CD4-positive, alpha-beta T cell (primary cell): ENCODE measurements around the gene PVALB. TPM values are rescaled to one million over a fixed set of nuclear protein-coding genes. Genes with fewer than 3 reads are reported as not detected.
A peak's percentile ranks its signal among the peaks of the same experiment; 100 is the strongest.

Experiments
- ATAC-seq: fragments of 200-7000 bp; cut with Tn5 transposase; one replicate; pipeline ENCODE4 v1.10.0; 2022; ENCODE audit warnings: mild to moderate bottlenecking; ENCODE audit not compliant: poor library complexity
- CTCF ChIA-PET: fragments of 350-600 bp; sonication (Branson Sonifier 250); formaldehyde crosslinking; loops from one replicate; lab custom pipeline; 2021; ENCODE audit warnings: antibody characterized with exemption, inconsistent platforms; lab: Charles Lee
- POLR2A ChIA-PET: fragments of 350-600 bp; sonication (Branson Sonifier 250); formaldehyde crosslinking; loops from one replicate; lab custom pipeline; 2021; ENCODE audit warnings: antibody characterized with exemption, inconsistent platforms; lab: Charles Lee
- DNase-seq, 14 experiments: peaks; one replicate each; pipeline ENCODE4 v3.0.0-alpha.2; 2013 to 2020; ENCODE audit warnings: mixed read lengths in 2 of 14
- H3K27ac ChIP-seq, 2 donors: one replicate each; pipeline versions ENCODE4 v1.5.1 to v1.7.0; 2013; ENCODE audit warnings: low read length in 2 of 2, low read depth in 1 of 2, mild to moderate bottlenecking in 1 of 2
- H3K27me3 ChIP-seq, 2 experiments: 1 replicate in 1 of 2; 2 replicates in 1 of 2; pipeline versions ENCODE4 v1.6.1 to v1.7.0; 2013; ENCODE audit warnings: low read length in 2 of 2, control low read depth in 1 of 2, mild to moderate bottlenecking in 1 of 2, moderate library complexity in 1 of 2; ENCODE audit not compliant: insufficient read depth in 2 of 2, control insufficient read depth in 1 of 2
- H3K36me3 ChIP-seq: one replicate; pipeline ENCODE4 v1.6.1; 2013; ENCODE audit warnings: low read length, control low read depth; ENCODE audit not compliant: insufficient read depth
- H3K4me1 ChIP-seq: one replicate; pipeline ENCODE4 v1.6.1; 2013; ENCODE audit warnings: low read length, control low read depth; ENCODE audit not compliant: insufficient read depth
- H3K4me3 ChIP-seq: one replicate; pipeline ENCODE4 v1.5.1; 2013; ENCODE audit warnings: mild to moderate bottlenecking, low read length, moderate library complexity
- H3K9me3 ChIP-seq, 2 experiments: 1 replicate in 1 of 2; 2 replicates in 1 of 2; pipeline versions ENCODE4 v1.6.1 to v1.7.0; 2013; ENCODE audit warnings: low read length in 2 of 2, mild to moderate bottlenecking in 2 of 2, control low read depth in 1 of 2, moderate library complexity in 1 of 2; ENCODE audit not compliant: control insufficient read depth in 1 of 2, insufficient read depth in 1 of 2
- H3K27ac Mint-ChIP-seq: one replicate; pipeline ENCODE4 v1.8.0; 2020; ENCODE audit warnings: mixed read lengths
- H3K27me3 Mint-ChIP-seq: one replicate; pipeline ENCODE4 v1.8.0; 2021; ENCODE audit warnings: mixed read lengths
- H3K36me3 Mint-ChIP-seq: one replicate; pipeline ENCODE4 v1.8.0; 2021; ENCODE audit warnings: low read depth, mixed read lengths
- H3K4me1 Mint-ChIP-seq: one replicate; pipeline ENCODE4 v1.8.0; 2021; ENCODE audit warnings: low read depth, mixed read lengths
- H3K4me3 Mint-ChIP-seq: one replicate; pipeline ENCODE4 v1.8.0; 2020; ENCODE audit warnings: mild to moderate bottlenecking, mixed read lengths
- H3K9me3 Mint-ChIP-seq: one replicate; pipeline ENCODE4 v1.8.0; 2020; ENCODE audit warnings: mixed read lengths
- CTCF ChIP-seq: fragments of 200-600 bp; IDR thresholded peaks from one replicate; pipeline ENCODE4 v1.8.0; 2022; ENCODE audit warnings: antibody characterized with exemption, mild to moderate bottlenecking
- intact Hi-C, 2 experiments: fragments of 100-400 bp; cut with DNase I in 1 of 2; cut with micrococcal nuclease in 1 of 2; formaldehyde crosslinking; loops; one replicate each; pipeline versions ENCODE4 v1.15.1 to v1.9.0; 2023 to 2025; cut with DNase I, micrococcal nuclease
- total RNA-seq, 174 experiments: library from RNA in 2 of 174; stranded (reverse) in 2 of 174; gene quantifications; one replicate each; pipeline ENCODE4 v1.2.3 and lab custom pipeline; 2021 to 2026

The PVALB gene
- total RNA-seq, 2 experiments from 2014 or later: not detected

GRCh38 chr22:36759481-36760159 is 57.2 kb downstream of the PVALB start:
- Mint-ChIP-seq H3K4me3 (no peak overlapping the region), H3K36me3 (peaks cover 9% of the 10 kb centered on the region), H3K4me1 (peaks cover 4% of the 10 kb centered on the region), H3K9me3 (no peaks in the 10 kb centered on the region), H3K27me3 (peaks cover 5% of the 10 kb centered on the region), H3K27ac (no peak overlapping the region)
- H3K4me3 ChIP-seq: no peak overlapping the region
- ATAC-seq: no peak
- peaks cover 6% of the 10 kb centered on the region for H3K36me3 ChIP-seq
- no peak for TF ChIP-seq CTCF
- ChIA-PET CTCF (no interaction called here), POLR2A (no interaction called here)
- no peaks in the 10 kb centered on the region for H3K9me3 ChIP-seq
- no peaks in the 10 kb centered on the region for H3K27me3 ChIP-seq
- H3K27ac ChIP-seq: no peak overlapping the region
- no peak for DNase-seq
- intact Hi-C loops: no loop called here
- H3K4me1 ChIP-seq: peaks cover 4% of the 10 kb centered on the region

- H3K4me3 ChIP-seq: no peak overlapping the region
- peaks cover 0 to 2% of the 10 kb centered on the region in 2 experiments for H3K27me3 ChIP-seq
- Mint-ChIP-seq H3K4me1 (peaks cover 4% of the 10 kb centered on the region), H3K4me3 (no peak overlapping the region), H3K36me3 (peaks cover 4% of the 10 kb centered on the region), H3K27ac (no peak overlapping the region), H3K27me3 (peaks cover 5% of the 10 kb centered on the region), H3K9me3 (no peaks in the 10 kb centered on the region)
- H3K36me3 ChIP-seq: peaks cover 6% of the 10 kb centered on the region
- no peak for DNase-seq
- no peak overlapping the region for H3K27ac ChIP-seq
- POLR2A ChIA-PET: interaction anchor here (1.7 kb wide), 1 partner anchor 18 kb away, joined by 4 read pairs; the partner anchor contains the start of gene IFT27
- no peak for TF ChIP-seq CTCF
- CTCF ChIA-PET: no interaction called here
- no peak for ATAC-seq
- H3K4me1 ChIP-seq: peaks cover 4% of the 10 kb centered on the region
- H3K9me3 ChIP-seq: no peaks in the 10 kb centered on the region
- intact Hi-C loops: no loop called here
Measured at GRCh38 chr22:36758792-36759271, 58.0 kb downstream of the PVALB start.

DNA sequence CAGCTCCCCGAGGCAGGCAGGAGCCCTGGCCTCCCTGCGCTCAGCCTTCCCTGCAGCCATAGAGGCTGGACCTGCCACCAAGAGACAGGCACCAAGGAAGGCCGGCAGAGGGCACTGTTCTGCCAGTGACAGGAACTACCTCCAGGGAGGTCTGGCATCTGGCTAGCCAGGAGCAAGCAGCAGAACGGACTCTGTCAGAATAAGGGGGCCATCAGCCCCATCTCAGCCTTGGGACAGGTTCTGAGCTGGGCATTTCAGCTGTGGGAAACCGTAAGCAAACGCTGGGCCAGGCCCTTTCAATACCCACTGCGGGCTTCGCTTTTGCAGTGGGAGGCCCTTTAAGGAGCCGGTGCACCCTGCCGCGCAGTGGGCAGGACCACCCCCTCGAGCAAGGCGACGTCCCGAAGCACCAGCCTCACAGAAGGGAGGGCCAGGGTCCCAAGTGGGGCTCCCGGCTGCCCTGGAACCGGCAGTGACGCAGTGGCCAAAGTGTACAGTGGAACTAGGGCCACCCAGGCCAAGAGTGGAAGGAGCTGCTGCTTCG is 59.1 kb downstream of the PVALB start:
- Histone ChIP-seq H3K36me3 (peaks cover under 1% of the 10 kb centered on the region), H3K4me1 (peaks cover 4% of the 10 kb centered on the region), H3K4me3 (no peak overlapping the region), H3K27ac (no peak overlapping the region), H3K27me3 (peaks cover under 1 to 10% of the 10 kb centered on the region in 2 experiments), H3K9me3 (no peaks in the 10 kb centered on the region)
- ATAC-seq (peak; percentile 79), DNase-seq (peak; percentile 58 to 83 (median 72))
- no peak overlapping the region for H3K4me3 Mint-ChIP-seq
- CTCF ChIA-PET: interaction anchor here (1.2 to 1.9 kb wide), 3 partner anchors 13 to 98 kb away, joined by 3 to 10 read pairs (median 3); partner anchors contain the start of gene IFT27
- peaks cover 2% of the 10 kb centered on the region for H3K36me3 Mint-ChIP-seq
- intact Hi-C loops: loop anchor here (1.0 kb wide), 2 partner anchors 99 to 221 kb away; no protein-coding TSS in a partner anchor
- no peaks in the 10 kb centered on the region for H3K9me3 Mint-ChIP-seq
- peaks cover 4% of the 10 kb centered on the region for H3K4me1 Mint-ChIP-seq
- POLR2A ChIA-PET: interaction anchor here (1.7 kb wide), 1 partner anchor 19 kb away, joined by 4 read pairs; the partner anchor contains the start of gene IFT27
- TF ChIP-seq CTCF: peak; percentile 75
- no peak overlapping the region for H3K27ac Mint-ChIP-seq
- H3K27me3 Mint-ChIP-seq: peaks cover 13% of the 10 kb centered on the region
